Fibroblast of villous mesenchyme (primary cell): ENCODE data around the gene SDF2. TPM values are rescaled to one million over a fixed set of nuclear protein-coding genes. Genes with fewer than 3 reads are reported as not detected.

ENCODE experiments used
- DNase-seq: peaks from one replicate; pipeline ENCODE4 v3.0.0-alpha.2; 2010; ENCODE audit warnings: low read depth
- H3K4me3 ChIP-seq: 2 replicates; pipeline ENCODE4 v1.5.1; 2011; ENCODE audit warnings: low read depth, mild to moderate bottlenecking, low read length
- CTCF ChIP-seq: IDR thresholded peaks from 2 replicates; pipeline ENCODE4 v1.5.1; 2012; ENCODE audit warnings: low read depth, mild to moderate bottlenecking, low read length; ENCODE audit not compliant: insufficient read depth
- total RNA-seq: library from RNA; depleted of rRNA; stranded (reverse); fragments of >200 nt; gene quantifications from 2 replicates; pipeline ENCODE4 v1.2.3, GENCODE V29; 2012

Gene SDF2
- total RNA-seq, 1 donor: 57.4 TPM

- no peak for DNase-seq
- H3K4me3 ChIP-seq: no peak overlapping the region
- no peak for TF ChIP-seq CTCF
These were observed 27.4 kb downstream of the SDF2 start for GRCh38 chr17:28634206-28634865.

GRCh38 chr17:28626818-28627217 is 34.9 kb downstream of the SDF2 start:
- no peak for TF ChIP-seq CTCF
- DNase-seq: no peak
- H3K4me3 ChIP-seq: no peak overlapping the region

GRCh38 chr17:28624148-28624547 is 37.6 kb downstream of the SDF2 start:
- no peak for TF ChIP-seq CTCF
- H3K4me3 ChIP-seq: no peak overlapping the region
- DNase-seq: no peak

- no peak overlapping the region for H3K4me3 ChIP-seq
- TF ChIP-seq CTCF: no peak
- no peak for DNase-seq
These were observed 38.0 kb downstream of the SDF2 start for GRCh38 chr17:28623696-28624095.

- DNase-seq: no peak
- TF ChIP-seq CTCF: no peak
These were observed 39.5 kb downstream of the SDF2 start for GRCh38 chr17:28622186-28622585.

GRCh38 chr17:28620010-28620409 is 41.7 kb downstream of the SDF2 start:
- DNase-seq: peak; percentile 6
- TF ChIP-seq CTCF: no peak
- no peak overlapping the region for H3K4me3 ChIP-seq

More at GRCh38 chr17:28622186-28622585, 39.5 kb downstream of the SDF2 start:
- H3K4me3 ChIP-seq: no peak overlapping the region

GRCh38 chr17:28618464-28618863 is 43.2 kb downstream of the SDF2 start:
- TF ChIP-seq CTCF: no peak
- no peak for DNase-seq
- H3K4me3 ChIP-seq: no peak overlapping the region
